Hepatic stellate cell (primary cell): ENCODE measurements around the gene TRIO.
A peak's percentile ranks its signal among the peaks of the same experiment; 100 is the strongest.

ENCODE experiments used
- DNase-seq: peaks from one replicate; pipeline ENCODE4 v3.0.0; 2011; ENCODE audit warnings: low spot score

The TRIO gene

DNA sequence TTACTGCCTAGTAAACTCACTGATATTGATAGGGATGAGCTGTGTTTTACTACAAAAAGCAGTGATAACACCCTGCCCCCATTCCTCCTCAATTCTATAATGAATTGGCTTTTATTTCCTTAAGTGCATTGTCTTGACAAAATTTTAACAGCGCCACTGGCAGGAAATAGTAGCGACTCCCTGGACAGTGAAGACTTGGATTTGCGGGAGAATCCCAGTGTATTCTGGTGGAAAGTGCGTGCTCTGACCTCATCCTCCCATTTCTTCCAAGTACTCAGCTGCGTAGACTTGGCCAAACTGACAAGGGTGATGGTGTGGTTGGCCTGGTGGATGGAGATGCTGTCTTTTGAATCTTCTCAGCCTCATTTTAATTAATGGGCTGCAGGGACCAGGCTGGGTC lies 5.3 kb downstream of the TRIO start:
- no peak for DNase-seq

DNA sequence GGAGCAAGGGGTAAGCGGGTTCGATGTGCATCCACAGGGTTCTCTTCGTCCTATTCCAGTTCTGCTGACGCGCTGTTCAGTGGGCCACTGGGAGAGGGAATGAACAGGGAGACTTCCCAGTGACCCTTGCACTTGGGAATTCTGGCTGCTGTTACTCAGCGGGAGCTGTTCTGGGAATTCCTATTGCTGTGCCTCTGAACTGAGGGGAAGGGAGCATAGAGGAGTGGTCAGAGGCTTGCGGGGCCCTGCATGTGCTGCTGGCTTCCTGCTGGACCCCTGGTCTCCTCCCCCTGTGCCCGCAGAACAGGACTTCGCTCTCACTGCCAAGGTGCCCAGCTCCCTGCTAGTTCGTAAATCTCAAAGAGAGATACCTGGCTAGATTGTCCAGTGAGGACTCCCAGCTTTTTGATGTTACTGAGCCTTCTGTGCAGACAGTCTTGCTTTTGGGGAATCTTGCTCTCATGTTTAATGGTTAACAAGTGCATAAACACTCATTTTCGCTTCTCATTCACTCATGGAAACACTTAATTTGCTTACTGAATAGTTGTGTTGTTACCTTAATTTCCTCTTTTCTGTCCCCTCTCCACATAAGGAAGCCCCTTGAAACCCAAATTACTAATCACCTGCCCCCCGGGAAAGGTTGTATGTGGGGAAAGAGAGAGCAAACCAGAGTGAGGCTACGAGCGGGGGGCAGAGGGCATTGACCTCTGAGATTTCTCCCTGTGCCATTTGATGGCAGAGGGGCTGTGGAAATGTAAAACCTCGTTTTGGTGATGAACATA lies 5.9 kb downstream of the TRIO start:
- no peak for DNase-seq

DNA sequence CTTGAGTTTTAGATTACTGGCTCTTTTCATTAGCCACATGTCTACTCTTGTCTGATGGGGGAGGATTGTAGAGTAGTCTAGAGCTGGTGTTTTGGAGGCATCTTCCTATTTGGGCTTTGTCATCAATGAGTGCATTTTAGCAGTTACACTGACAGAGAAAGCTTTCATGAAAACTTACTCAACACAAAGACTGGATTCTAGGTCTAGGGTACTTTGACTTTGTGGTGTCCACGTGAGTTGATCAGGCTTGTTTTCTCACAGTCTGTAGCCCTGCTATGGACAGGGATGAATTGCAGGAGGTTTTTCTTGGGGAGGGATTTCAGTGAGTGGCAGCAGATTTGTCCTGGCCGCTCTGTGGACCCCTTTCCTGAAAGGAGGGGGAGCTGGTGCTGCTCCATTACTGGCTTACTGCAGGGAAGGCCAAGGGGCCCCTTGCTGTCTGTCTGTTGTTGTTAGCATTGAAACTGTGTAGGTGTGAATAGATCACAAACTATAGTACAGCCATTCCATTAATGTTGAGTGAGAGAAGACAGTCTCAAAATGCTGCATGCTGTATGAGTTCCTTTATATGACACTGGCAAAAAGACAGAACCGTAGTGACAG lies 6.6 kb downstream of the TRIO start:
- DNase-seq = no peak

DNA sequence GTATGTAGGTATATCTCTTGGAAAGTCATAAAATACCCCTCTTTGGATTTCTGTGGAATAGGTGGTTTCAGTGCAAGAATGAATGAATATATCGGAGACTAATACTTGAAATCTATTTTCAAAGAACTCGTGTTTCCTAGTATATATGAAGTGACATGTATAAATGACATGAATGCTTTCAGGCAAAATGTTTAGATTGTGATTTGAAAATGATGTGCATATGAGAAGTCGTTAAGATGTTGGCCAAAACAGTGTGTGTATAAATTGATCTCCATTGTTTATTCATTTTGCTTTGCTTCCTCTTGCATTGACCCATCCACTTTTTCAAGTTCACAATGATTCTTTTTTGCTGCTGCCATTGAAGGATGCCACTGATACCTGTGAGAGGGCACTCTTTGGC lies 8.3 kb downstream of the TRIO start:
- no peak for DNase-seq

DNA sequence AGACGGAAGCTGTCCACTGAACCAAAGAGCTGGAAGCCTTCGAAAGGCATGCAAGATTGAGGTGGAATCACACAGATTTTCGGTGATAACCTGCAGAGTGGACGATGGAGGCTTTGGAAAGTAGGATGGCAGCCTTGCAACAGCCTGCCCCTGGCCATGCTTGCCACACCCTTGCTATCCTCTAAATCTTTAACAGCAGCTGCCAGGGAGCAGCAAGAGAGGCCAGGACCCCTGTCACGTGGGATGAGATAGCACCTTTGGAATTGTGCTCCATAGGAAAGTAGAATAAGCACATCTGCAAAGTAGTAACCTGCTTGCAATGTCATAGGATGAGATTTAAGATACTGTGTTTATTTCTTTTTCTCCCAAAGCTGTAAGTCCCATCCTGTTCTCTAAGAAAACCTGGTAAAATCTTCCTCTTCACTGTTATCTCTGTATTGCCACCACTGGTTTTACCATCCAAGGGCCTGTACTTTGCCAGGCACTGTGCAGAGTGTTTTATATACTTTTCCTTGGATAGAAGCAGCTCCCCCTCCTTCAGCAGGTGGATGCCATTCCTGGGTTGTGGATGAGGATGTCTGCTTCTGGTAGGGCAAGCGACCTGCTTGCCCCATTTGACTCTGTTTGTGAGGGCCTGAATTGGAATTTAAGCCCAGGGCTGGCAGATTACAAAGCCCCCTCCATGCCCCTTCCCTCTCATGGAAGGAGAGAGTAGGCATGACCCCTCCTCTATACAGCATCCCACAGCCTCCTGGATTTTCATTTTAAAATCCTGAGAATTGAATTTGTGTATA lies 10.1 kb downstream of the TRIO start:
- no peak for DNase-seq

DNA sequence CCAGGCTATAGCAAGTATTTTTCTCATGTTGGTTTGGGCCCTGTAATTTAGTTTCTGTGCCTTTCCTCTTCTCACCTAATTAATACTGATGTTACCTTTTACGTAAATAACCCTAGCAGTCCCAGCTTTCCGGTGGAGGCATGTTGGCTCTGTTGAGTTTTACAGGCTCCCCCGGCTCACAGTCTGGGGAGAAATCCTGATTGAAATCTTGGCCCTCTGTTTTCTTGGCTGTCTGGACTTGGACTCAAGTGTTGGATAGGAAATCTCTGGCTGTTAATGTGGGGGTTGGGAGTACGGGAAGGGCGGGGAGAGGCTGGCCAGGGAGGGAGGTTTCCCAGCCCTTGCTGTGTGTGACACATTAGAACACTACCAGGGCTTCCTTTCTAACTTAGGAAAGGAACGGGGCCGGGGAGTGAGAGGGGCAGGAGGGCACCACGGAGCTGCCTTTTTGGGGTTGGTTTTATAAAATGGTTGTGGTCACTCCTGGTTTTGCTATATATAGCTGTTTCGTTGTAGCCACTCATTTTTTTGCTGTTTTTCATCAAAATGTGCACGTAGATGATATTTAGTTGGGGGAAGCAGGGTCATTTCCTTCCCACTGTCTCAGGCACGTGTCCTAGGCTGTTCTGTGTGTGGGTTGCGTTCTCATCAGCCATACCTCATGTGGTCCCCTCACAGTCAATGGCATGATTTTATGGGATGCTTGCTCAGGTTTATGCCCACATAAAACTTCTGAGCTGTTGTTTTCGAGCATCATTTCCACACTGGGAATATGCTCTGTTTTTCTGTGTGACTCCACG lies 11.0 kb downstream of the TRIO start:
- peak; percentile 64 for DNase-seq

DNA sequence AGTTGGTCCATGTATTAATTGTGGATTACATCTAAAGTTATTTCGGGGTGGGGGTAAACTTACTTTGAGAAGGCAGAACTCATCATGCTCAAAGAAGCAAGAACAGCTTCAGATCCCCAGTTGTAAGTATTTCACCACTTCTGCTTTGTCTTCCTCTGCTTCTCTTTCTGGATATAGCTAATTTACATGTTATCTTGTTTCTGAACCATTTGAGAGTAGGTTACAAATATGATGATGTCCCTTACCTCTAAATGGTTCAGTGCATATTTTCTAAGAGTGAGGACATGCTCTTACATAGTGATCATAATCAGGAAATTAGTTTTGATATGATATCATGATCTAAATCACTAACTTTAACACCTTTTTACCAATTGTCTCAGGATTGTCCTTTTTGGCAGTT lies 11.9 kb downstream of the TRIO start:
- no peak for DNase-seq

DNA sequence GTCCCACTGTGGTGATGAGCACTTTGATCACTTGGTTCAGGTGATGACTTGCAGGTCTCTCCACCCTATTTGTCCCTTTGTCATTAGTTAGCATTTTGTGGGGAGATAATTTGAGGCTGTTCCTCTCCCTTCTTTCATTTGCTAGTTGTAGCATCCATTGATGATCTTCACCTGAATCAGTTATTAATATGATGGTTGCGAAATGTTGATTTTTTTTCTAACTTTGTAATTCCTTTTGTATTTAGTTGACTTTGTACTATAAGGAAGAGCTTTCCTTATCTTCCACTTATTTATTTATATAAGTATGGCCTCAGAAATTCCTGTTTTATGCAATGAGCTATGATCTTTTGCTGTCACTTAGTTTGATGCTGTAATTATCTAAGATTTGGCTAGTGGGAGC lies 12.6 kb downstream of the TRIO start:
- DNase-seq = no peak

DNA sequence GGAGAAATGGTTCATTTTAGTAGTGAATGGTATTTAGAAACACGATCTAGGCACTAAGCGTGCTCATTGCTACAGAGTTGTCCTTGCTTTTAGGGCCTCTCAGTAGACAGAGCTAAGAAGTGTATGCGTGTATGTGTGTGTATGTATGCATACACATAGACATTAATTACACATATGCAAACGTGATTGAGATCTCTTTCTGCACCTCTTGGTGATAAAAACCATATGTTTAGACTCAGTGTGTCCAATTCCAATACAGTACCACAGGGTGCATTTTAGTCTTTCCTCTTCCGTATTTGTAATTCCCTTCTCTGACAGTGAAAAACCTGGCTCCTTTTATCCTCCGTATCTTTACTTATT lies 13.1 kb downstream of the TRIO start:
- no peak for DNase-seq

DNA sequence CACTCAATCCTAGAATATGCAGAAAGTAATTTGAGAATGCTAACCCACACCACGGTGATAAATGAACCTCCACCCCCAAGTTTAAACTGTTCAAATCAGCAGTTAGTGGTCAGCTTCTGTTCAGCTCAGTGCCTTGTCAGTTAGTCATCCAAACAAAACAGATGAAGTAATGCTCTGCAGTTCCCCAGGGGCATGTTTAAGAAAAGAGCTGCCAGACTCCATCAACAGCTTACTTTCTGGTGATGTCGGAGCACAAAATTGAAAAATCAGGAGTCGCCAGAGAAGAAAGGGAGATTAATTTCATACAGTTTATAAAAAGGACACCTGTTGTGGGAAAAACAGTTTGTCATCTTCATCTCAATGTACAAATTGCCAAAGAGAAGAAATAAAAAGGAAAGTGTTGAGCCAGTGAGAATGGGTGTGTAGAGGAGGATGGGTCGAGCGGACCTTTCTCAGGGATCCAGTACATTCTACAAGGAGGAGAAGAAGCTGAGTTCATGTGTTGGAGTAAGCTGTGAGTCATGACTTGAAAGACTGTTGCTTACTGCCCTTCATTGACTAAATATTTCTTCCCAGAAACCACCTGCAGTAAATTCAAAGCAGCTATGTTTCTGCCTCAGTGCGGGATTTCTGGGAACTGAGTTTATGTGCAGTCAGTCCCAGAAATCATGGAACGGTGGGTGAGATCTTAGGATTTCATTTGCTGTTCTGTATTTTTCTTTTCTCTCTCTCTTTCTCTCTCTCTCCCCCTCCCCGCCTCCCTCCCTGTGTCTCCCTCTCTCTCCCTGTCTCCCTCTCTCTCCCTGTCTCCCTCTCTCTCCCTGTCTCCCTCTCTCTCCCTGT lies 13.7 kb downstream of the TRIO start:
- peak; percentile 54 for DNase-seq

DNA sequence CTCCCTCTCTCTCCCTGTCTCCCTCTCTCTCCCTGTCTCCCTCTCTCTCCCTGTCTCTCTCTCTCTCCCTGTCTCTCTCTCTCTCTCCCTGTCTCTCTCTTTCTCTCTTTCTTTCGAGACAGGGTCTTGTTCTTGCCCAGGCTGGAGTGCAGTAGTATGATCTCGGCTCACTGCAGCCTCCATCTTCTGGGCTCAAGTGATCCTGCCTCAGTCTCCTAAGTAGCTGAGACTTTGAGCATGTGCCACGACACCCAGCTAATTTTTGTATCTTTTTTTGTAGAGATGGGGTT lies 14.3 kb downstream of the TRIO start:
- DNase-seq = no peak

DNA sequence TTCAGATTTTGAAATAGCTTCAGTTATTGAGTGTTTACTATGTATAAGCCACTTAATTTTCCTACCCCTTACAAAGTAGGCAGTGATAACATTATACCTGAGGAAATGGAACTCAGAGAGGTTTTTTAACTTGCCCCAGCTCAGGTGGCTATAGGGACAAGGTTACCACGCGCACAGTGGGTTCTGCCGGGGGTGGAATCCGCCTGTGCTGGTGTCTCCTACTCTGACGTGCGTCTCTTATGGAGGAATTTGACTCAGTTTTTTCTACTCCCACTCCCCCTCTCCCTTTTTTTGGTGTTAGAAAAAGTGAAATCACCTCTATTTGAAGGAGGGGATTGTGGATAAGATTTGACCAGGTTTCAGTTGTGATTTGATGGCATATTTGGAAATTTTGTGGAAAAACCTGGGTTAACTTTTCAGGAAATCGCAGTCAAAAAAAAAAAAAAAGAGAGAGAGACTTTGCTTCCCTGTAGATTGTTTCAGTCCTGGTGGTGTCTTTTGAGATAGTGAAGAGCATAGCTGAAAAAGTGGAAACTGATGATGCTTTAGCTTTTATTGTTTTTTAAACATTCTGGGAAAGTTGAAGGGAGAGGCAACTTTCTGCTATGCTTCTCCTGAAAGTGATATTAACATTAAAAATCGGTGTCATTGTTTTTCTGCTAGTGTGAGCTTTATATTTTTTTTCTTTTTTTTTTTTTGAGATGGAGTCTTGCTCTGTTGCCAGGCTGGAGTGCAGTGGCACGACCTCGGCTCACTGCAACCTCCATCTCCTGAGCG lies 15.9 kb downstream of the TRIO start:
- DNase-seq = no peak

DNA sequence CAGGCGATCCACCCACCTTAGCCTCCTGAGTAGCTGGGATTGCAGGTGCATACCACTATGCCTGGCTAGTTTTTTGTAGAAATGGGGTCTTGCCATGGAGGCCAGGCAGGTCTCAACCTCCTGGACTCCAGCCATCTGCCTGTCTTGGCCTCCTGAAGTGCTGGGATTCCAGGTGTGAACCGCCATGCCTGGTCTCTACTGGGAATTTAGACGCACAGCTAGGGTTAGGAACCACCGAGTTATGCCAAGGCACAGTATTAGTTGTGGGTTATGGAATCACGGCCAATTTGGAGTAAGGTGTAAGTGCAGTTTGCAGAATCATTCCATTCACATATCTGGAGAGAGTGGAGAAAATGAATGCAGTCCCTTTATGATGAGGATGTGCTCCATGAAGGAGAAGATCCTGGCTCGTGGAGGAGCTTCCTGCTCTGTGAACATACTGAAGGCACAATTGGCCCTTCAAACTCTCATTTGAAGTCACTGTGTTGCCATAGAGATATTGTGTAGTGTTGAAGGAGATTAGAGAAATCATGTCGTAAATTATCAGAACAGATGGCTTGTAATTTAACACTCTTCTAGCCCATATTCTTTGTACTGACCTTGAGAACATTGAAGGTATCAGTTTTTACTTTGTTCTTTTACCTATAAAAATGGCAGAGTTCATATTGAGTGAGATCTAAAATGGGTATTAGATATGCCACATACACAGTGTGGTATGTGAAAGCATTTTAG lies 18.8 kb downstream of the TRIO start:
- DNase-seq = no peak

DNA sequence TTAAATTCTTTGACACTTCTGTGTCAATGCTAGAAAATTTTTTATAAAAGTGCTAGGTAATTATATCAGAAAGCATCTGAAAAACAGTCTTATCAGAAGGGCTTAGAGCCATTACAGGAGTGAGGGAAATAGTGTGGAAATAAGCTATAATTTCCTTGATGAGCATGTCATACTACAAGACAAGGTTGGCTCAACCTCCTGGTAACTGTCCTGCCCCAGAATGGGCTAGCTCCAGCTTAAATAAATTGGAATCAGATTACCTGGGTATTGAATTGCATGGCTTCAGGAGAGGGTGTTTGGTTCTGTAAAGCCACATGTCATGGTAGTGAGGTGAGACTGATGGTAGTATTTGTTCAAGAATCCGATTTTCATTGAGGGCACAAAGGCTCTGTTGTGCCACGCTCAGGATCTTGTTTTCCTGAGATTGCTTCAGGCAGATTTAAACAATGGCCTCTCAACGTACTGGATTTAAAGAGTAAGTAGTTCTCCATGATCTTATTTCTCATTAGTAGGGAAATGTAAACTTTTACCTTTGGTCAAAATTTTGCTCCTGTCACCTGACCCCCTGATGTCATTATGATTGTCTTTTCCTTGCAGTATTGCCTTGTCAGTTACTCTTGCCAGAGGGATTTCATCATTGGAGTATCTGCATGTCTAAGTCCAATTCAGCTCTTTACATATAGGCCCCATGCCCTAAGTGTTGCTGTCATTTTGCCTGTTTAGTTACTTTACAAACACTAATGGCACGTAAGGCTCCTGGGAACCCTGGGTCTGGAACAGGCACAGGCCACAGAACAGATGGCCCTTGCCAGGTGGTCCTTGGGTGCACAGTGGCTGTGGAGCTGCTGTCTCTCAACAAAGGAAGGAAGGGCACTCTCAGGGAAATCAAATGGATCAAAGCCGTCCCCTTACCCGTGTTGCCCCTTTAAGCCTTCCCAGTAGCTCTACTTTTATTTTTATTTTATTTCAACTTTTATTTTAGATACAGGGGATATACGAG lies 21.3 kb downstream of the TRIO start:
- DNase-seq = no peak

DNA sequence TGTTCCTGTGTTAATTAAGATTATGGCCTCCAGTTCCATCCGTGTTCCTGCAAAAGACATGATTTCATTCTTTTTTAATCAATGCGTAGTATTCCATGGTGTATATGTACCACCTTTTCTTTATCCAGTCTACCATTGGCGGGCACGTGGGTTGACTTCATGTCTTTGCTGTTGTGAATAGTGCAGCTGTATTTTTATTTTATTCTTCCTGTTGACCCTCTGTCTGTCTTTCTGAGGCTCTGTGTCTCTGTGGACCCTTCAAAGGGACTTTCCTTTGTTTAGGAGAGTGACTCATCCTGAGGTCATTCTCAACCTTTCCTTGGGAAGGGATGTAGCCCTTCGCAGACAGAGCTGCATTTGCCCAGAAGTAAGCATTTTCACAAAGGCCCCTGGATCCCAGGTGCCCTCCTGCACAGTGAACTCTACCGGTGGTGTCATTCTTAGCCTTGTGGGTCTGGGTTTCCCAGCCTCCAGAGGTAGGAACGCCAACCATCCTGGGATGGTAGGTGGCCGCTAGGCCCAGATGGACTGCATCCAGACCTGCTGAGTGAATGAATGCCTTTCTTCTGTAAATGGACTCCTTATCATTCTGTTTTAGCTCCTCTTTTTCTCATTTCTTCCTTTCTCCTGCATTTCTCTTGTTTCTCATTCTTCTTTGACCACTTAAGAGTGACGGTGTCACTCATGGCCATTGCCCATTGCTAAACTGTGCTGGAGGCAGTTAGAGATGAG lies 22.4 kb downstream of the TRIO start:
- DNase-seq = no peak

DNA sequence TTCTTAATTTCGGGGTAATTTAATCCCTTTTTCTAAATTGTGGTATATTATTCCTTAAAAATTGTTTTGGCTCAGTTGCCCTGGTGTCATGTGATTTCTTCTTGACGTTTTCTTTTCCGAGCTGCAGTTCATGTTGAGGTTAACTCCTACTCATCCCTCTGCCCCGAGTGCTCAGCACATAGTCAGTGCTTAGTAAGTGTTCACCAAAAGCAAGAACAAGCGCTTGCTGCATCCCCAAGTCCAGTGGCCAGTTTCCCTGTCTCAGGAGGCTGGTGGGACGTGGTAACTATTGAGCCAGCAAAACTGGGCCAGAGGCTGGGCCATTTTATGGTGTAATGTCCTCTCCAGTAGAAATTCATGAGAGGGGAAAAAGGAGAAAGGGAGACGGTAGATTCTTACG lies 23.3 kb downstream of the TRIO start:
- no peak for DNase-seq

DNA sequence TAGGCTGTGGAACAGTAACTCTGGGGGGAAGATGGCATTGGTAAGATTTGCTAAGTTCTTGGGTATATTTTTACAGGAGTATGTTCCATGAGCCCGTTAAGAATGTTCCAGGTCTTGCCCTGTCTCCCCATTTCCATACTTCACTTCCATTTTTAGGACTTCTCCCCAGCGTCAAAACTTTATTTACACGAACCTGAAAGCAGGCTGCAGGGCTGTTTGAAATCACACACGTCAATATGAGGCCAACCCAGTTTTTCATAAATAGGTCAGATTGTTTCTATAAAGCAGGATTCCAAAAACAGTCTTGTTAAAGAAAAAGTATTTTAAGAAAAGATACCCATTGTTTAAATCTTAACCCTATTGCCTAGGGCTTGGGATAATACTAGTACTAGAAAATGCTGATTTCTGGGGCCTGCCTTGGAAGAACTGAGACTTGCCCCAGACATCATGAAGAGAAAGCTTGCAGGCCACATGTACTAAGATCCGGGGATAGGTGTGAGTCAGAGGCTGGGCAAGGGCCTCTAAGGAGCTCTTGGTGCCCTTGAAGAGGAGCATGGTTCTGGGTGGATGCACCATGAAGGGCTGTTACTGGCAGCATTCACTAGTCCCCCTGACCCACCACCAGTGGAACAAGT lies 24.2 kb downstream of the TRIO start:
- no peak for DNase-seq
